Measurements from ENCODE around the gene NHLRC4. TPM values are rescaled to one million over a fixed set of nuclear protein-coding genes. Genes with fewer than 3 reads are reported as not detected.
A peak's percentile ranks its signal among the peaks of the same experiment; 100 is the strongest.

Gene NHLRC4
- total and polyA plus RNA-seq, 9 of the 15 experiments (the other 6 are each of a cell fraction or from before 2014, with no cell fraction given) = 0.24 to 3.7 (median 1.3) TPM; not detected in 2

GRCh38 chr16:578870-579405, 12.1 kb downstream of the NHLRC4 start (continued):
- TF ChIP-seq TEAD4 (IDR thresholded peaks at IDR 0.05; ENCODE audit: low read length) = peak; percentile 63; the same call in 1 of the 2 replicates
- no peak for TF ChIP-seq TEAD4 (CRISPR knock-in tag; IDR thresholded peaks at IDR 0.05; ENCODE audit: borderline replicate concordance)
- TF ChIP-seq STAT5A (IDR thresholded peaks at IDR 0.05; ENCODE audit: borderline replicate concordance, low read length) = 0 out of 2 replicates have a peak, but pooled peaks have one; percentile 10
- peak; percentile 72; the same call in 1 of the 2 replicates for TF ChIP-seq MXI1 (IDR thresholded peaks at IDR 0.05; ENCODE audit: low read depth, low read length)
- peak; percentile 17; the same call in 1 of the 2 replicates for TF ChIP-seq ZNF239 (CRISPR knock-in tag; IDR thresholded peaks at IDR 0.05)
- TF ChIP-seq CBFA2T3 (IDR thresholded peaks at IDR 0.05) = peak; percentile 70
- TF ChIP-seq, protein P1, sequence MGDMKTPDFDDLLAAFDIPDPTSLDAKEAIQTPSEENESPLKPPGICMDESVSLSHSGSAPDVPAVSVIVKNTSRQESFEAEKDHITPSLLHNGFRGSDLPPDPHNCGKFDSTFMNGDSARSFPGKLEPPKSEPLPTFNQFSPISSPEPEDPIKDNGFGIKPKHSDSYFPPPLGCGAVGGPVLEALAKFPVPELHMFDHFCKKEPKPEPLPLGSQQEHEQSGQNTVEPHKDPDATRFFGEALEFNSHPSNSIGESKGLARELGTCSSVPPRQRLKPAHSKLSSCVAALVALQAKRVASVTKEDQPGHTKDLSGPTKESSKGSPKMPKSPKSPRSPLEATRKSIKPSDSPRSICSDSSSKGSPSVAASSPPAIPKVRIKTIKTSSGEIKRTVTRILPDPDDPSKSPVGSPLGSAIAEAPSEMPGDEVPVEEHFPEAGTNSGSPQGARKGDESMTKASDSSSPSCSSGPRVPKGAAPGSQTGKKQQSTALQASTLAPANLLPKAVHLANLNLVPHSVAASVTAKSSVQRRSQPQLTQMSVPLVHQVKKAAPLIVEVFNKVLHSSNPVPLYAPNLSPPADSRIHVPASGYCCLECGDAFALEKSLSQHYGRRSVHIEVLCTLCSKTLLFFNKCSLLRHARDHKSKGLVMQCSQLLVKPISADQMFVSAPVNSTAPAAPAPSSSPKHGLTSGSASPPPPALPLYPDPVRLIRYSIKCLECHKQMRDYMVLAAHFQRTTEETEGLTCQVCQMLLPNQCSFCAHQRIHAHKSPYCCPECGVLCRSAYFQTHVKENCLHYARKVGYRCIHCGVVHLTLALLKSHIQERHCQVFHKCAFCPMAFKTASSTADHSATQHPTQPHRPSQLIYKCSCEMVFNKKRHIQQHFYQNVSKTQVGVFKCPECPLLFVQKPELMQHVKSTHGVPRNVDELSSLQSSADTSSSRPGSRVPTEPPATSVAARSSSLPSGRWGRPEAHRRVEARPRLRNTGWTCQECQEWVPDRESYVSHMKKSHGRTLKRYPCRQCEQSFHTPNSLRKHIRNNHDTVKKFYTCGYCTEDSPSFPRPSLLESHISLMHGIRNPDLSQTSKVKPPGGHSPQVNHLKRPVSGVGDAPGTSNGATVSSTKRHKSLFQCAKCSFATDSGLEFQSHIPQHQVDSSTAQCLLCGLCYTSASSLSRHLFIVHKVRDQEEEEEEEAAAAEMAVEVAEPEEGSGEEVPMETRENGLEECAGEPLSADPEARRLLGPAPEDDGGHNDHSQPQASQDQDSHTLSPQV (IDR thresholded peaks at IDR 0.05) = peak; percentile 79
- 0 out of 4 replicates have a peak, but pooled peaks have one; percentile 26 to 36 for TF ChIP-seq TBL1XR1 (IDR thresholded peaks at IDR 0.05; ENCODE audit: low read length in 2 of 2)
- TF ChIP-seq ESRRA (IDR thresholded peaks at IDR 0.05; ENCODE audit: borderline replicate concordance, low read depth) = peak; percentile 72; the same call in 1 of the 2 replicates
- TF ChIP-seq, protein P2, sequence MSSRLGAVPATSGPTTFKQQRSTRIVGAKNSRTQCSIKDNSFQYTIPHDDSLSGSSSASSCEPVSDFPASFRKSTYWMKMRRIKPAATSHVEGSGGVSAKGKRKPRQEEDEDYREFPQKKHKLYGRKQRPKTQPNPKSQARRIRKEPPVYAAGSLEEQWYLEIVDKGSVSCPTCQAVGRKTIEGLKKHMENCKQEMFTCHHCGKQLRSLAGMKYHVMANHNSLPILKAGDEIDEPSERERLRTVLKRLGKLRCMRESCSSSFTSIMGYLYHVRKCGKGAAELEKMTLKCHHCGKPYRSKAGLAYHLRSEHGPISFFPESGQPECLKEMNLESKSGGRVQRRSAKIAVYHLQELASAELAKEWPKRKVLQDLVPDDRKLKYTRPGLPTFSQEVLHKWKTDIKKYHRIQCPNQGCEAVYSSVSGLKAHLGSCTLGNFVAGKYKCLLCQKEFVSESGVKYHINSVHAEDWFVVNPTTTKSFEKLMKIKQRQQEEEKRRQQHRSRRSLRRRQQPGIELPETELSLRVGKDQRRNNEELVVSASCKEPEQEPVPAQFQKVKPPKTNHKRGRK (tag; IDR thresholded peaks at IDR 0.05) = no peak
- TF ChIP-seq RFX5 (IDR thresholded peaks at IDR 0.05; ENCODE audit: low read depth, low read length) = no peak
- no peak for TF ChIP-seq HMG20B (CRISPR knock-in tag; IDR thresholded peaks at IDR 0.05)
- TF ChIP-seq PHF21A (IDR thresholded peaks at IDR 0.05; ENCODE audit: borderline replicate concordance, low read depth) = peak; percentile 58; the same call in 1 of the 2 replicates
- TF ChIP-seq KLF13 (tag; IDR thresholded peaks at IDR 0.05; ENCODE audit: borderline replicate concordance, low read depth) = peak; percentile 45; the same call in 1 of the 2 replicates
- TF ChIP-seq RCOR1 (IDR thresholded peaks at IDR 0.05; ENCODE audit: borderline replicate concordance in 1 of 2, low read depth in 2 of 2, low read length in 2 of 2) = peak; percentile 12 to 67; a peak in 3 of 4 replicates
- 0 out of 2 replicates have a peak, but pooled peaks have one; percentile 47 for TF ChIP-seq GATAD2A (IDR thresholded peaks at IDR 0.05)
- TF ChIP-seq ZNF140 (CRISPR knock-in tag; IDR thresholded peaks at IDR 0.05) = no peak
- TF ChIP-seq E2F8 (IDR thresholded peaks at IDR 0.05; ENCODE audit: low read depth, partially characterized antibody) = peak; percentile 65
- TF ChIP-seq ZFX (CRISPR knock-in tag; IDR thresholded peaks at IDR 0.05) = peak; percentile 89
- 0 out of 2 replicates have a peak, but pooled peaks have one; percentile 30 for TF ChIP-seq SMARCA4 (IDR thresholded peaks at IDR 0.05)
- peak; percentile 79 to 94 for TF ChIP-seq MAZ (CRISPR knock-in tag; conservative IDR thresholded peaks at IDR 0.05 in 1 of 2, IDR thresholded peaks at IDR 0.05 in 1 of 2)
